BE2C (cell line): ENCODE data around the gene ACRBP.

Experiments used
- DNase-seq: peaks from one replicate; pipeline ENCODE4 v3.0.0-alpha.2; 2020
- H3K27me3 ChIP-seq: fragments of 250-450 bp; sonication (Bioruptor Pico); 2 replicates; pipeline ENCODE4 v1.5.1; 2020; ENCODE audit warnings: mild to moderate bottlenecking
- H3K36me3 ChIP-seq: fragments of 250-450 bp; sonication (Bioruptor Pico); 2 replicates; pipeline ENCODE4 v1.5.1; 2020; ENCODE audit warnings: mild to moderate bottlenecking
- H3K4me1 ChIP-seq: fragments of 250-450 bp; sonication (Bioruptor Pico); 2 replicates; pipeline ENCODE4 v1.5.1; 2020
- H3K4me3 ChIP-seq: 2 replicates; pipeline ENCODE4 v1.5.1; 2011; ENCODE audit warnings: low read depth, low read length
- H3K9me3 ChIP-seq: fragments of 250-450 bp; sonication (Bioruptor Pico); 2 replicates; pipeline ENCODE4 v1.5.1; 2020
- CTCF ChIP-seq: IDR thresholded peaks from 2 replicates; pipeline ENCODE4 v1.5.1; 2012; ENCODE audit warnings: mild to moderate bottlenecking, low read depth, low read length

ACRBP gene

GRCh38 chr12:6643569-6644256, 3.5 kb downstream of the ACRBP start:
- no peak for DNase-seq
- Histone ChIP-seq H3K4me1 (no peaks in the 10 kb centered on the region), H3K9me3 (peaks cover 12% of the 10 kb centered on the region; the same call in 1 of the 2 replicates), H3K27me3 (no peaks in the 10 kb centered on the region), H3K4me3 (no peak overlapping the region), H3K36me3 (no peaks in the 10 kb centered on the region)
- TF ChIP-seq CTCF = no peak

- H3K4me1 ChIP-seq = peaks cover 2% of the 10 kb centered on the region; the same call in 1 of the 2 replicates
- no peaks in the 10 kb centered on the region for H3K36me3 ChIP-seq
- no peaks in the 10 kb centered on the region for H3K27me3 ChIP-seq
- H3K9me3 ChIP-seq = peaks cover 12% of the 10 kb centered on the region; the same call in 1 of the 2 replicates
- no peak for DNase-seq
- TF ChIP-seq CTCF = no peak
- no peak overlapping the region for H3K4me3 ChIP-seq
Observed at GRCh38 chr12:6641131-6641530, 6.1 kb downstream of the ACRBP start.

GRCh38 chr12:6640497-6640896, 6.7 kb downstream of the ACRBP start:
- no peak overlapping the region for H3K4me3 ChIP-seq
- H3K9me3 ChIP-seq = peaks cover 12% of the 10 kb centered on the region; the same call in 1 of the 2 replicates
- no peak for DNase-seq
- peaks cover 8% of the 10 kb centered on the region; the same call in 1 of the 2 replicates for H3K4me1 ChIP-seq
- TF ChIP-seq CTCF = no peak
- no peaks in the 10 kb centered on the region for H3K27me3 ChIP-seq
- H3K36me3 ChIP-seq = no peaks in the 10 kb centered on the region

GRCh38 chr12:6639151-6639801, 8.0 kb downstream of the ACRBP start:
- no peak overlapping the region for H3K4me3 ChIP-seq
- peaks cover 10% of the 10 kb centered on the region; the same call in 1 of the 2 replicates for H3K4me1 ChIP-seq

GRCh38 chr12:6638305-6638704, 8.9 kb downstream of the ACRBP start:
- Histone ChIP-seq H3K4me3 (no peak overlapping the region), H3K9me3 (peaks cover 3% of the 10 kb centered on the region; the same call in 1 of the 2 replicates), H3K4me1 (peaks cover 10% of the 10 kb centered on the region; the same call in 1 of the 2 replicates), H3K27me3 (no peaks in the 10 kb centered on the region), H3K36me3 (no peaks in the 10 kb centered on the region)
- no peak for DNase-seq
- TF ChIP-seq CTCF = no peak

More at GRCh38 chr12:6639151-6639801, 8.0 kb downstream of the ACRBP start:
- H3K9me3 ChIP-seq = peaks cover 12% of the 10 kb centered on the region; the same call in 1 of the 2 replicates
- no peaks in the 10 kb centered on the region for H3K27me3 ChIP-seq
- no peak for DNase-seq
- no peak for TF ChIP-seq CTCF
- no peaks in the 10 kb centered on the region for H3K36me3 ChIP-seq
